Esophagus mucosa (tissue), 1 donor: ENCODE results near the gene ALKBH2. TPM values are rescaled to one million over a fixed set of nuclear protein-coding genes. Genes with fewer than 3 reads are reported as not detected.
"Not testable (repeated sequence)": the region's sequence is repeated elsewhere in the genome, so short reads cannot be mapped to it uniquely, and the experiment has no call there.

Experiments
- ATAC-seq: fragments of 200-7000 bp; cut with Tn5 transposase; one replicate; pipeline ENCODE4 v1.9.1; 2020
- total RNA-seq: library from RNA; stranded (reverse); gene quantifications from one replicate; pipeline ENCODE4 v1.2.4, GENCODE V29; 2023
- donor health status: DM: yes; HTN: yes; CAD: no.

The ALKBH2 gene
- total RNA-seq, 1 donor from 2014 or later, result 14.2 TPM

- ATAC-seq, result no peak
Measured at GRCh38 chr12:109065154-109065852, 28.0 kb downstream of the ALKBH2 start.

- no peak for ATAC-seq
Measured at GRCh38 chr12:109064143-109064542, 29.1 kb downstream of the ALKBH2 start.

GRCh38 chr12:109058773-109059172, 34.5 kb downstream of the ALKBH2 start:
- no peak for ATAC-seq

GRCh38 chr12:109057376-109057775, 35.9 kb downstream of the ALKBH2 start:
- ATAC-seq, result no peak

GRCh38 chr12:109056891-109057290, 36.4 kb downstream of the ALKBH2 start:
- ATAC-seq, result no peak

GRCh38 chr12:109054520-109054919, 38.8 kb downstream of the ALKBH2 start:
- ATAC-seq, result no peak

GRCh38 chr12:109054124-109054513, 39.2 kb downstream of the ALKBH2 start:
- not testable (repeated sequence) for ATAC-seq

- peak; percentile 20 for ATAC-seq
Measured at GRCh38 chr12:109053382-109054123, 39.7 kb downstream of the ALKBH2 start.

- ATAC-seq, result peak; percentile 97
Measured at GRCh38 chr12:109052414-109053323, 40.6 kb downstream of the ALKBH2 start, which contains the start of gene USP30. USP30 (plus strand) TSS chr12:109052576; CDS start chr12:109052679, 103 bp downstream.

- no peak for ATAC-seq
Measured at GRCh38 chr12:109052097-109052413, 41.2 kb downstream of the ALKBH2 start.

GRCh38 chr12:109049794-109050193, 43.5 kb downstream of the ALKBH2 start:
- ATAC-seq, result not testable (repeated sequence)

GRCh38 chr12:109048706-109049105, 44.6 kb downstream of the ALKBH2 start:
- ATAC-seq, result not testable (repeated sequence)

- no peak for ATAC-seq
Measured at GRCh38 chr12:109047081-109047805, 46.0 kb downstream of the ALKBH2 start.

GRCh38 chr12:109044241-109044640, 49.0 kb downstream of the ALKBH2 start:
- no peak for ATAC-seq

Other genes with a start within 250 kb of the ALKBH2 start
- 16.0 TPM for gene SSH1, start 235.9 kb downstream of the ALKBH2 start, total RNA-seq
- not detected for gene DAO, start 213.4 kb downstream of the ALKBH2 start, total RNA-seq
- gene SVOP, start 72.4 kb downstream of the ALKBH2 start, total RNA-seq, result not detected
- gene USP30, start 40.9 kb downstream of the ALKBH2 start, total RNA-seq, result 10.0 TPM
- gene UNG, start 4.1 kb upstream of the ALKBH2 start, total RNA-seq, result 32.0 TPM
- 7.0 TPM for gene ACACB, start 23.1 kb upstream of the ALKBH2 start, total RNA-seq
- gene FOXN4, start 215.8 kb upstream of the ALKBH2 start, total RNA-seq, result not detected